GM12891 (cell line): ENCODE data around the gene SSTR3.

Experiments
- PAX5 ChIP-seq: IDR thresholded peaks from 2 replicates; pipeline ENCODE4 v1.6.1; 2011; ENCODE audit warnings: low read length, moderate library complexity, mild to moderate bottlenecking; ENCODE audit not compliant: insufficient read depth, severe bottlenecking
- POLR2A ChIP-seq: IDR thresholded peaks from 2 replicates; pipeline ENCODE4 v1.6.1; 2011; ENCODE audit warnings: low read depth, low read length, control low read depth
- POLR2AphosphoS5 ChIP-seq: IDR thresholded peaks from 2 replicates; pipeline ENCODE4 v1.6.1; 2011; ENCODE audit warnings: low read depth, low read length, control low read depth
- POU2F2 ChIP-seq: IDR thresholded peaks from 2 replicates; pipeline ENCODE4 v1.6.1; 2011; ENCODE audit warnings: low read depth, mild to moderate bottlenecking, control low read depth, low read length, moderate library complexity
- SPI1 ChIP-seq: IDR thresholded peaks from 2 replicates; pipeline ENCODE4 v1.6.1; 2011; ENCODE audit warnings: low read depth, low read length, control low read depth
- TAF1 ChIP-seq: IDR thresholded peaks from 2 replicates; pipeline ENCODE4 v1.6.1; 2011; ENCODE audit warnings: low read depth, low read length, control low read depth

GRCh38 chr22:37154925-37155712 is 57.2 kb downstream of the SSTR3 start:
- TF ChIP-seq POLR2A (no peak), SPI1 (no peak), POLR2AphosphoS5 (no peak), PAX5 (no peak), TAF1 (no peak), POU2F2 (no peak)
